Activated CD8-positive, alpha-beta memory T cell treated with anti-CD3 and anti-CD28 coated beads for 4 hours (primary cell): ENCODE data around the gene RFX3.

Experiments used
- DNase-seq, 2 donors: peaks; one replicate each; pipeline ENCODE4 v3.0.0-alpha.2; 2020; ENCODE audit warnings: low read depth in 2 of 2

RFX3 gene

DNA sequence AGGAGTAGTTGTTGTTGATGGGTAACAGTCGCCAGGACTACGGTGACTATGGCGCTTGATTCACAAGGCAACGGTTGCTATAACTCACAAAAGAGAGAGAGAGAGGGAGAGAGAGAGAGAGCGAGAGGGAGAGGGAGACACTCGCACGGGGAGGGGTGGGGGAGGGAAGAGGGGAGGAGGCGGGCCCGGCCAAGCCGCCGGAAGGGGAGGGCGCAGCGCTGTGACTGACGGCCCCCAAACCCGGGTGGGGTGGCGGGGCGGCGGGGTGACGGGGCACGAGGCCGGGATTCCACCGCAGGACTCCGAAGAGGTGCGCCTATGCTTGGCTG, at the start of gene RFX3:
Gene RFX3 (minus strand): TSS at position 166 of the 329 bp plus-strand sequence. CDS start 130,413 bp downstream, outside the sequence.
- peak; percentile 83 to 88 for DNase-seq

DNA sequence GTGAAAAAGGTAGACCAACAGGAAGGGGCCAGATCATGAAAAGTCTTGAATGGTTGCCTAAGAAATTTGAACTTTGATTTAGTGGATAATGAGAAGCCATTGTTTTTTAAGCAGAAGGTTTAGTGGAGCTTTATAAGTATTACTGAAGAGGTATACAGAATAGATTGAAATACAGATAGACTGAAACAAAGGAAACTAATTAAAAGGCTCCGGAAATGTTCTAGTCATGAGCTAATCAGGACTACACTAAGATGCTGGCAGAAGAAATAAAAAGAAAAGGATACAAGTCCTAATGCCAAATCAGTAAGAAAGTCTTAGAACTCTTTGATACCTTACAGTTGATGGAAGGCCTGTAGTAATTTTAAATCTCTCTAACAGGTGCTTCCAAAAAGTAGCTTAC, 45.7 kb upstream of the RFX3 start:
- no peak for DNase-seq

DNA sequence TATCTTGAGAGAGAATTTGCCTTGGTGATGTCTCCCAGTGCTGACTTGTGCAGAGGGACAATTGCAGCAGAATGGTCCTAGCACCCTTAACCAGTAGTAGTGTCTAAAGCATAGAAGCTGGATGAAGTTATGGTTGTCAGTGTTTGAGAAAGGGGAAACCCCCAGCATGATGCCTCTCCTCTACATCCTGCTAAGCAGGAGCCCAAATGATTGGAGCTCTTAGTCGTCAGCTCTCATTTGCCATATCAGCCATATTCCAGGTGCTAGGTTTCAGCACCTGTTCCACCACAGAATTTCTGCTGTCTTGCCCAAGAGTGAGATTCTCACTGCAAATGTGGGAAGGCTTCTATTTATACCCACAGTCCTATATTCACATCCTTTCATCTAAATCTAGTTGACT, 43.7 kb upstream of the RFX3 start:
- DNase-seq = no peak

DNA sequence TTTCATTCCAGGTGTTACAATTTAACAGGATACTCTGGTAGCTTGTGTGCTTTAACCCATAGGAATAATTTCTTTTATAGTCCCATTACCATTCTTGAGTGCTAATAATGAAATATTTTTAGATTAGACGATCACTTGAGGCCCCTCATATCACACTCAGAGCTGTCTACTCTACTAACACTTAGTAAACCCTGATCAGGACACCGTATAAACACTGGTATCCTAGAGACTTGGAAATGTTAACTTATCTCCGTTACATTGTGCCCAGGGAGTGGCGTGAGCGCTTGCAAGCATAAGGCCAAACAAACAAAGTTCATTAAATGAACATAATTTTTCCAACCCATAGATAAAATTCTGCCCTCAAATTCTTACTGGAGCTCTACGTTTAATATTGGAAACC, 42.2 kb upstream of the RFX3 start:
- no peak for DNase-seq

DNA sequence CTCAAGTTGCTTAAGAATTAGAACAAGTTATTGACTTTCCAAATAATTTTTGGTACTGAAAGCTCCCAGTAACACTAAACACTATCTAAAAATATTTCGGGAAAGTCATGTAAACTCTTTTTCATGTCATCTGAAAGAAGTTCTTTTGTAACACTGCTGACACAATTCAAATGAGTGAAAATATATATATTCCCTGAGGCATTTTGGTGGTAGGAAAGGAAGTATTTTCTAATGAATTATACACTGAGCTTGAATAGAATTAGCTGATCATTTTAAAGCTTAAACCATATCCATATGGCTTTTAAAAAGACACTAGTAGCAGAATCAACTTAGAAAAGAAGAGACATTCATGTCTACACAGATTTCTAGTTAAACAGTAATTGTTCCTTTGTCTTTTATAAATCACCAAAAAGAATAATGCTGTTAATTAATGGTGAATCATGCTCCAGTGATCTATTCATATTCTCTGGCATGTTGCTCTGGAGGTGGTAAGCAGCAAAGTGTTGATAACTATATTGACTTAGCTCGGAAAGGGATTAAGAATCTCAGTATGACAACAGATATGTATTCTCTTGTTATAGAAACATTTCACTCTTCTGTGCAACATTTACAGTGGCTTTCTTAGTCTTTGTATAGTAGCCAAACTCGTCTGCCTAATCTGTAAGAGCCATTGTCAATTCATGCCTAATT, 27.4 kb upstream of the RFX3 start:
- DNase-seq = no peak

DNA sequence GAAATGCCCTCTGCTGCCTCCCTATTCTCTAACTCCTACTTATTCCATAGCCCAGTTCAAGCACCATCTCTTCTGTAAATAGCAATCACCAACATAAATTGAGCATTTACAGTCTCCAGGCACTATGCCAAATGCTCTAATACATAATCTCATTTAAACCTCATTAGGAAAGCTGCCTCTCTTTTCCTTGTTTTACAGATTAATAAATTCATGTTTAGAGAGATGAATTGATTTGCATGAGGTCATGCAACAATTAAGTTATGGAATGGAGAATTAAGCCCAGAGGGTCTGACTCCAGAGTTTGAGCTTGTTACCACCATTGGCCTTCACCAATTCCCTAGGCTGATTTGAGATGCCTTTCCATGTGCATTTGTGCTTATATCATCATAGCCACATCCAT, 23.4 kb upstream of the RFX3 start:
- DNase-seq = no peak

DNA sequence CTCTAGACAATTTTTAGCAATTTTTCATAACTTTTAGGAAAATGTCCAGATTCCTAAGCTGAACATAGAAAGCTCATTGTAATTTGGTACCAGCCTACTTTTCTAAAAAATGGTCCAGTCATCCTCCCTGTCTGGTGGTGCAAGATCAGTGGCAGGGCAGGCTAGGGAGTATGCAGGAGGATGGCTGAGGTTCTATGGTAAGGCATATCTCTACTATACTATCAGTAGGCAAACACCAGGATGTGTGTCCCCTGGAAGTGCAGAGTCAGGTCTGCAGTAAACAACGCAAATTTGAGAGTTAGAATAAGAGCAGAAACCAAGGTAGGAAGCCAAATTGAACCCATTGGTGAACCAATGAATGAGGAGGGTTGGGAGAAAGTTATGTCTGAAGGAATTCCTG, 22.8 kb upstream of the RFX3 start:
- DNase-seq = no peak

DNA sequence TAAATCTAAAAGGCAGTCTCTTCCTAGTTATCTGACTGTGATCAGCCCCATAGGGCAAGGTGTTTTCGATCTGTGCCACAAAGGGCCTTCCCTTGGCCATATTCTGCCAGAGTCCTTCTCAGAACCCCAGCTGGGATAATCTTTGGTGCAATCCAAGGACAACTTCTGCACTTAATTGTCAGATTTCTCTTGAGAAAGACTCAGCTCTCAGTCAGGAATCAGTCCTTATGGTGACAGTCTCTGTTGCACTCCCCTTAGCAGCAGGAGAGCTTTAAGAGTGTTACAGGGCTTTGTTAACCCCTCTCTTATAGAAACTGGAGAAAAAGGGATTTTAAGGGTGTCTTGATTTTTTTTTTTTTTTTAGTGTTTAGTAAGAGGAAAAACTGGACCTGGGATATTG, 15.4 kb upstream of the RFX3 start:
- no peak for DNase-seq

DNA sequence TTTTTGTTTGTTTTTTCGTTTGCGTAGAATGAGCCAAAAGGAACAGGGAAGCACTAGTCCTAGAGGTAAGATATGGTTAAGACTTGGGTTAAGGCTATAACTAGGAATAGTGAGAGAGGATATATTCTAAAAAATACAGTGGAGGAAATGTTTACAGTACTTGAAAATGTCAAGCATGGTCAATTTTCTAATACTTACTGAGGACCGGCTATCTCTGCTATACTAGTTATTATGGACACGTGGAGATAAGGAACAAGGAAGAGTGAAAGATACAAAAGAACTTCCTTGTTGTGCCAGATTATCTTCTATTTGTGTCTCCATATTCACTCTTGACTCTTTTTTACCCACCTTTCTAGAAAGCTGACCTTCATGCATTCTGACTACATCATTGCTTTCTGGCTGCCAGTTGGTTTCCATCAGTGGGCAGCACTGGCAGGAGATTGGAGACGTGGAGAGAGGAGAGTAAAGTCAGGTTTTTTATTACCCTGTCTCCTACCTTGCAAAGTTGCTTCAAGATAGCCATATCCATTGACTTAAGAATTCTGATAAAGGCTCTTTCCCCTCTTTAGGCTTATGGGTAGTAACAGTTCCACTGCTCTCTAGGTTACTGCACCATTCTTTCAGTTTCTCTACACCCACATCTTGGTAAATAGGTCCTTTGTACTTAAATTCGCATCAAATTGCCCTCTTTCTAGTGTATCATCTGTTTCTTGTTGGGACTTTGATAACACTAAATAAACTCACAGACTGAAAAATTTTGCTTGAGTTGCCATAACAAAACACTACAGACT, 9.0 kb upstream of the RFX3 start:
- no peak for DNase-seq

DNA sequence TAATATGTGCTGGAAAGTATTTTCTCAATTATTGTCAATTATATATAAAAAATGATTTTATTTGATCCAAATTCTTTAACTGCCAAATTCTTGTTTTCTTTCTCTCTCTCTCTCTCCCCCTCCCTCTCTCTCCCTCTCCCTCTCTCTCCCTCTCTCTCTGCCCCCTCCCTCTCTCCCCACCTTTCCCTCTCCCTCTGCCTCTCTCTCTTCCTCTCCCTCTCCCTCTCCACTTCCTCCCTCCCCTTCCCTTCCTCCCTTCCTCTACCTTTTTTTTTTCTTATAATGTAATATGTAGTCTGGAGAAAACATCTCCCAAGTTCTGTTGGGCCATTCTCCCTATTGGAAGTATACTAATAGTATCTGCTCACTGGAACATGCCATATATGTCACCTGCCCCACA, 6.4 kb upstream of the RFX3 start:
- no peak for DNase-seq

DNA sequence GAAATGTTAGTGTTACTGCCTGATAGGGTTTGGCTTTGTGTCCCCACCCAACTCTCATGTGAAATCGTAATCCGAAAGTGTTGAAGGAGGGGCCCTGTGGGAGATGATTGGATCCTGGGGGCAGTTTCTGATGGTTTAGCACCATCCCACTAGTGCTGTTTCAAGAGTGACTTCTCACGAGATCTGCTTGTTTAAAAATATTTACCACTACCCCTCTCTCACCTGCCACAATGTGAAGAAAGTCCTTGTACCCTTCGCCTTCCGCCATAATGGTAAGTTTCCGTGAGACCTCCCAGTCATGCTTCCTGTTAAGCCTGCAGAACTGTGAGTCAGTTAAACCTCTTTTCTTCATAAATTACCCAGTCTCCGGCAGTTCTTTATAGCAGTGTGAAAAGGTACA, 2.6 kb upstream of the RFX3 start:
- DNase-seq = peak in 1 of 2 donors; percentile 22

DNA sequence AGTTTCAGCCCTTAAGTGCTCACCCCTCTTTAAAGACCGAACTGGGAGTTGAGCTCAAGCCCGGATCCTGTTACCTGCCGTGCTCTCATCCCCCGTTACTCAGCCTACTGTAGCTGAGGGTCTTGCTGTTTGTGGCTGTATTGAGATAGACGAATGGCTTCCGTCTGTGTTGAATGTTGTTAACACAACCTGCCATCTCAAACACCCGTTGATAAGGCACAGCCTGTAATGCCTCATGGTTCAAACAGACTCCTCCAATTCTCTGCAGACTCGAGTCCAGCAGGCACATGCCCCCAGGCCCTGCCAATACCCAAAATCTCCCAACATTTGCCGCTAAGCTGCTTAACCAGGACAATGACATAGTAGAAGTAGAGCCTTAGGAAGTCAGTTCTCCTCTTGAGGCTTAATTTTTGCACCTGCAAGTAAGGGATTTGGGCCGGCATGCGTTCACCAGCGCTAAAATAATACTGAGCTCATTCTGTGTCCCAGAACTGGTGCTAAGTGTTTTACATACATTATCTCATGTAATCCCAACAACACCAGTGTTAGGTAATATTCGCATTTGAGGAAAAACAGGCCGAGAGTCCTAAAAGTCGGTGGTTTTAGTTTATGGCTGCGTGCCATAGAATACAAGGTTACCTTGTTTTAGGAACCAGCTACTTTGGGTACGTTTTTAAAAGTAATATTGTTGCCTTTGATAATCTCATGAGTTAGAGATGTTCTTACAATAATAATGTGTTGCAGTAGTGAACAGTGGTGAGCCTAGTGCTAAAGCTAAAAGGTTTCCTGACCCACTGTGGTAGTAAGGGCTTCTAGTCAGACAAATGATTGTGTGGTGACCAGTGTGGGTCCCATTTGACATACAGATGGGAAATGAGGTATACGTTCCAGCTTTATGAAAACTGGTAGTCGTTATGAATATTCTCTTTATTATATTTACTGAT, 1.5 kb upstream of the RFX3 start:
- no peak for DNase-seq

DNA sequence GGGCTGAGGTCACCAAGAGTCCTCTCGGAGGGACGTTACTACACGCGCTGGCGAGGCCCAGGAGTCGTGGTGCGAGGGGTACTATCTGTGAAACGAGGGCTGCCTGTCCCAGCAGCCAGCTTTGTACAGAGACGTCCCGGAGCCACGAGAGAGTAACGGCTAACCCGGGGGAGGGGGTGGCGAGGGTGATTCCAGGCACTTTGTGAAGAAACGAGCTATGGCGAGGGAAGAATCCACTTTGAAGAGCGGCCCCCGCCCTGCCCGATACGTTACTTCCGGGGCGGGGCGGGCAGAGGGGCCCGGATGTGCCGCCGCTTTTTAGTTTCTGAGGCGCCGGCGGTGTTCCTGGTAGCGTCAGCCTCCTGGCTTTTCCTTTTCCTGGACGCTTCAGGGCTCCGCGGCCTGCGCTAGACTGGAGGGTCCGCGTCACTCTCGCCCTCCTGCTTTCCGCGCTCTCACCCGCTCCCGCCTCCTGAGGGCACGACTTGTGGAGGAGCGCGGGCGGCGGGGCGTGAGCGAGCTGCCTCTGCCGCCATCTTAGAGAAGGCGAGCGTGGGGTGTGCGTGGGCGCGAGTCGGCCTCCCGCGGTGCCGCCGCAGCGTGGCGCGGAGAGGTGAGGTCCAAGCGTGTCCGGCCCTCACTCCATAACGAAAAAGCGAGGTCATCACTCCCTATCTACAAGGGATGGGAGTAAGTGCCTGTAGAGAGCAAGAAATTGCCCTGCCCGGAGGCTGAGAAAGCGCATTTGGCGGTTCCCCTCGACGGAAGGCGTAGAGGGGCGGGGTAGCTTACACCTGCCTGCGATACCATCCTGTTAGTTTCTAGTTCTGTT, 580 bp upstream of the RFX3 start:
- peak; percentile 71 to 77 for DNase-seq

DNA sequence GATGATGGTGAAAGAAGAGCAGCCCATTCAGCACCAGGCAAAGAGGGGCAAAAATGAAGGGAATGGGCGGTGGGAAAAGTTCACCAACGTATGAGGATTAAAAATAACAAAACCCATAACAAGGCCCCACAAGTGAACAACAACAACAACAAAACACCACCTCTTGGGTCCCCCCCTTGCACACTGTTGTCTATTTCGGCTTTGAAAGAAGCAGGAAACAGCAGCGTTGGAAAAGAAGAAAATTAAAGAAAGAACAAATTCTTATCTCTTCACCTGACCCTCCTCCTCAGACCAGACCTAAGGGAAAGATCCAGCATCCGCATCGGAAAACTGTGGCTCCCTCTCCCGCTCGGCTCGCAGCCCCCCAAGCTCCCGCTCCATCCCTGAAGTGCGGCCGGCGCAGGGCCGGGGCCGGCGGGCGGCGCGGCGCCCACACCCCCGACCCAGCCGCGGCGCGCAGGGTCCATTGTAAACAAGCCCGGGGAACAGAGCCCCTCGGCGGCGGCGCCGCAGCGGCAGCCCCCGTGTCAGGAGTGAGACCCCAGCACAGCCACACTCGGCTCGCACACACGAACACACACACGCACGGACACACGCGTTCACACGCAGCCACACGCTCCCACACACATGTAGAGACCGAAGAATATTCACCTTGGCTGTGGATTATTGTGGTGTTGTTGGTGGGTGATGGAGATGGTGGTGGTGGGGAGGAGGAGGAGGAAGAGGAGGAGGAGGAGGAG, 535 bp downstream of the RFX3 start:
- no peak for DNase-seq

DNA sequence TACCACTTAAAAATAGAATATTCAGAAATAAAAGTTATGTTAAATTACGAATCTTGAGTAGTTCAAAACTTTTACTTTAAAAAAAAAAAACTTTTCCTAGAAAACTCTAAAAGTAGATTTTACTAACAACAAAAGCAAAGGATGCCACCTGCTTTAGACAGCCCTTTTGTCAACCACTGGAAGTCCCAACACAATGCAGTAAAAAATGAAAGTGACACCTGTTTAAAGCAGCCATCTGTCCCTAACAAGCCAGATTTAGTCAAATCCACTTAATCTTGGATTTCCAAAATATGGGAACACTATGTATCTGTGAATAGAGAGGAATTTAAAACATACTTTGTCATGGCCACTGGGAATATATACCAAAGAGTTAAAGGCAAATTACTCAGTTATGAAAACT, 3.8 kb downstream of the RFX3 start:
- DNase-seq = no peak

DNA sequence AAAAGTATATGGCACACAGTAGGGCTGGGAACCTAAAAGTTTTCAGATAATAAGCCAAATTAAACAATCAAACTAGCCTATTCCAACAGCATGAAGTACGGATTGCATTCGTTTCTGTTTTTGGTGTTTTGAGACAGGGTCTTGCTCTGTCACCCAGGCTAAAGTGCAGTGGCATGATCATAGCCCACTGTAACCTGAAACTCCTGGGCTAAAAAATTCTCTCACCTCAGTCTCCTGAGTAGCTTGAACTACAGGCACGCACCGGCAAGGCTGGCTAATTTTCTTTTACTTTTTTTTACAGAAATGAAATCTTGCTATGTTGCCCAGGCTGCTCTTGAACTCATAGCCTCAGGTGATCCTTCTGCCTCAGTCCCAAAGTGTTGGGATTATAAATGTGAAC, 5.2 kb downstream of the RFX3 start:
- no peak for DNase-seq

DNA sequence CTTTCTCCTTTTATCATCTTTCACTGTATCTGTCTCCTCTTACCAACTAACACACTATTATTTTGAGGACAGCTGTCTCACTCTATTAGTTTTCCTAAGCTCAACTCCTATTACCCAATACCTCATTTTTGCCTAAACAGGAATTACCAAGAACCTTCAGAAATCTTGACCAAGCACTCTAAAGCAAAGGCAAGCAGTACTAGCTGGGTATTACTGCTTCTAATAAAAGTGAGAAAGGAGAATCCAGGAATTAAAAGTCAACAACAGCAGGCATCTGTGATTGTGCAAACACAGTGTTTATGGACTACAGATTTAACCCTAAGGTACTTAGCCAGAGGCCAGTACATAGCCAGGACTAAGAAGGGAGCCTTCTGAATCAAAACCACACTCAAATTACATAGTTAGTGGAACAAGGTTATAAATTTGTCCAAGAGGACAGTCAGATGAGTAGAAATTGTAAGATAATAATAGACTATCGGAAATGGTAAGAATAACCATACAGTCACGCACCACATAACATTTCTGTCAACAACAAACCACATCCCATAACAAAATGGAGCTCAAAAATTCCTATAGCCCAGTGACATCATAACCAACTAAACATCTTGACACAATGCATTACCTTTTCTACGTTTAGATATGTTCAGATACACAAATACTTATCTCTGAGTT, 8.3 kb downstream of the RFX3 start:
- no peak for DNase-seq

DNA sequence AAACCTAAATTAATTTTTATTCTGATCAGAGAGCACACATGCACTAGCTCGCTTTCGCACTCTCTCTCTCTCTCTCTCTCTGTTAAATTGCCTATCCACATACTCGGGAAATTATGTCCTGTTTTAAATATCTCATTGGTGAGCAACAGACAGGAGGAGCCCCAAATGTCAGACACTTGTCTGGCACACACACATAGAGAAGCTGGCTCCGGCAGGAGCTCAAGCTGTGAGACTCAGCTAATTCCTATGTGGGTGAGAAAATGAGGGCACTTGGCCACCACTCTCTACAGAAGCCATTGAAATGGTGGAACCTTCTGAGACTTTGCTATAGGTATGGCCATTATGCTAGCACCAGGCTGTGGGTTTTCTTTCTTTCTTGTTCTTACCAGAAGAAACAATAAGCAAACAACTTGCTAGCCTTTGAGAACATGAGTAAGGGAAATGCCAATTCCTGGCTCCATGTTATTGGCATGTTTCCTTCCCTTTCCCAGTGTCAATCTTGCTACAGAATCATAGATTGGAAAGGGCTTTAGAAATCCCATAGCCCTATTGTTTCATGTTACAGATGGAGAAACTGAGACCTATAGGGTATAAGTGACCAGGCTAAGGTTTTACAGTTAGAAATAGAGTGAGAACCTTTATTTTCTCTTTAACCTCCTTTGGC, 9.0 kb downstream of the RFX3 start:
- no peak for DNase-seq

DNA sequence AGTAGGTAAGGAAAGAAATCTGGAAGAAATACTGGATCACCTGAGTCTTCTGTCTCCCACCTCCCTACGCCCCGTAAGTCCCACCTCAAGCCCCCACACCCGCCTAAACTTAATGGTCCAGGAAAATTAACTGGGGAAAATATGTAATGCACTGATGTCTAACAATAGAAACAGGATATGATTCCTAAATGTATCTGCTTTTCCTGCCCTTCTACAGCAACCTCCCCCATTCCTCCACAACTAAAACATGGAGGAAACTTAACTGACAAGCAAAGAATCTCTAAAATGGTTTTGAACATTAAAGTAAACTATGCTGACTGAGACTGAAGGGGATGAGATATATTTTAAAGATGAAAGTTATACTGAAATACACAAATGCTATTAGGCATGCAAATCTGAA, 10.4 kb downstream of the RFX3 start:
- no peak for DNase-seq

DNA sequence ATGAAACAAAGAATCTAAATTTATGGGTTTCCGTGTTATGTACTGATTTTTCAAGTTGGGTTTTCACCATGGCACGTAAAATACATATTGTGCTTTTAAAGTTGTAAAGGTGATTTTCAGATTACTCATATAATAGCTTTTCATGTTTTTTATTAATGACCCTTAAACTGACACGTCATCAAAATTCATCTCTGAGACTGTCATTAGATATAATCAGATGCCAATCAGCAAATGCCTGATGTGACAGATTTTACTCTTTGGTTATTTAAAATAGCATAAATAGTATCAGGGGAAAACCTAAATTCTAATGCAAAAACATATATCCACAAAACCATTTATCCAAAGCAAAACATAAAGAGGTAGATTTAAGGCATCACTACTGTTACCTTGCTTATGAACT, 11.0 kb downstream of the RFX3 start:
- DNase-seq = no peak
